Nephron (organoid): ENCODE data around the gene ZNF837.
"Not testable (repeated sequence)": the region's sequence is repeated elsewhere in the genome, so short reads cannot be mapped to it uniquely, and the experiment has no call there.

ENCODE experiments used
- H3K27ac Mint-ChIP-seq, 3 experiments: 2 replicates each; pipeline ENCODE4 v1.8.0; 2020; ENCODE audit warnings: mixed read lengths in 3 of 3, mild to moderate bottlenecking in 2 of 3, moderate library complexity in 1 of 3
- H3K27me3 Mint-ChIP-seq: 2 replicates; pipeline ENCODE4 v1.8.0; 2021; ENCODE audit warnings: low read depth, mild to moderate bottlenecking, moderate library complexity, mixed read lengths
- H3K36me3 Mint-ChIP-seq: 2 replicates; pipeline ENCODE4 v1.8.0; 2020; ENCODE audit warnings: low read depth, mixed read lengths
- H3K4me1 Mint-ChIP-seq: 2 replicates; pipeline ENCODE4 v1.8.0; 2020; ENCODE audit warnings: mixed read lengths
- H3K4me3 Mint-ChIP-seq, 3 experiments: 2 replicates each; pipeline ENCODE4 v1.8.0; 2020; ENCODE audit warnings: mild to moderate bottlenecking in 3 of 3, mixed read lengths in 3 of 3, moderate library complexity in 2 of 3
- H3K9me3 Mint-ChIP-seq: 2 replicates; pipeline ENCODE4 v1.8.0; 2020; ENCODE audit warnings: mixed read lengths
- TF ChIP-seq, protein P1 (sequence below), 3 experiments: fragments of 200-600 bp; sonication (generic); IDR thresholded peaks; one replicate each; pipeline ENCODE4 v1.5.0; 2021; ENCODE audit warnings: antibody characterized with exemption in 3 of 3; ENCODE audit not compliant: unreplicated experiment in 3 of 3

ZNF837 gene

DNA sequence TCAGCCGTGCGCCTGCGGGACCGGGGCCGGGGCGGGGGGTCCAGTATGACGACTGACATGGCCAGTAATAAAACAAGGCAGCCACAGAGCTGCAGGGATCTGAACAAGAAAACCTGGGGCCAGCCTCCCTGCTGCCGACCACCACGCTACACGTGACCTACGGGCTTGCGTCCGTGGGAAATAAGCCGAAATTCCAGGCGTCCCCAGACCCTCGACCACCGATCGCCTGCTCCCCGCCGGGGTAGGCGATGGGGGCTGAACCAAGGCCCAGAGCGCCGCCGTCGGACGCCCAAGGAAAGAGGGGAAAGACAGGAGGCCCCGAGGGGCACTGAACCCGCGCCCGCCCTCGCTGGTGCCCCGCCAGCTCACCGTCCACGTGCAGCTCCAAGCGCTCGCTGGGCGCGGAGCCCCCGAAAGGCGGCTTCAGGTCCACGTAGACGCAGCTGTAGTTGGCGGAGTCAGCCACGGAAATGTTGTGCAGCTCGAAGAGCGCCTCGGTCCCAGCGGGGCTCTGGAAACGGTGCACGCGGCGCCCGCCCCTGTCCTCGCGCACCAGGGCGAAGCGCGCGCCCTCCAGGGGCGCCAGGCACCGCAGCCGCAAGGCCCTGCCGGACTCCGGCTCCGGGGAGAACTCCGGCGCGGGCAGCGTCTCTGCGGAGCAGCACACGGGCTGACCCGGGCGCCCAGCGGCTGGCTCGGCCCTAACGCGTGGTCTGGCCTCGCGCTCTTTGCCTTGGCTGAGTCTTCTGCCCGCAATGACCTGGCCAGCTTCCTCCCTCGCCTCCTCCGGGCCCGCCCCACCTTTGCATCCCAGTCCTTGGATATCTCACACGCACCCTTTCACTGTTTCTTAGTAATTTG lies 30.6 kb downstream of the ZNF837 start:
- TF ChIP-seq, protein P1, sequence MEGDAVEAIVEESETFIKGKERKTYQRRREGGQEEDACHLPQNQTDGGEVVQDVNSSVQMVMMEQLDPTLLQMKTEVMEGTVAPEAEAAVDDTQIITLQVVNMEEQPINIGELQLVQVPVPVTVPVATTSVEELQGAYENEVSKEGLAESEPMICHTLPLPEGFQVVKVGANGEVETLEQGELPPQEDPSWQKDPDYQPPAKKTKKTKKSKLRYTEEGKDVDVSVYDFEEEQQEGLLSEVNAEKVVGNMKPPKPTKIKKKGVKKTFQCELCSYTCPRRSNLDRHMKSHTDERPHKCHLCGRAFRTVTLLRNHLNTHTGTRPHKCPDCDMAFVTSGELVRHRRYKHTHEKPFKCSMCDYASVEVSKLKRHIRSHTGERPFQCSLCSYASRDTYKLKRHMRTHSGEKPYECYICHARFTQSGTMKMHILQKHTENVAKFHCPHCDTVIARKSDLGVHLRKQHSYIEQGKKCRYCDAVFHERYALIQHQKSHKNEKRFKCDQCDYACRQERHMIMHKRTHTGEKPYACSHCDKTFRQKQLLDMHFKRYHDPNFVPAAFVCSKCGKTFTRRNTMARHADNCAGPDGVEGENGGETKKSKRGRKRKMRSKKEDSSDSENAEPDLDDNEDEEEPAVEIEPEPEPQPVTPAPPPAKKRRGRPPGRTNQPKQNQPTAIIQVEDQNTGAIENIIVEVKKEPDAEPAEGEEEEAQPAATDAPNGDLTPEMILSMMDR (IDR thresholded peaks at IDR 0.05; ENCODE audit: unreplicated experiment in 3 of 3) = no peak
- no peak overlapping the region for H3K27ac Mint-ChIP-seq
- no peaks in the 10 kb centered on the region for H3K9me3 Mint-ChIP-seq
- H3K27me3 Mint-ChIP-seq = no peaks in the 10 kb centered on the region
- peaks cover 5% of the 10 kb centered on the region for H3K36me3 Mint-ChIP-seq
- peaks cover 11% of the 10 kb centered on the region for H3K4me1 Mint-ChIP-seq
- H3K4me3 Mint-ChIP-seq = peak overlapping the region in 2 of 3 experiments; percentile 9 to 34

DNA sequence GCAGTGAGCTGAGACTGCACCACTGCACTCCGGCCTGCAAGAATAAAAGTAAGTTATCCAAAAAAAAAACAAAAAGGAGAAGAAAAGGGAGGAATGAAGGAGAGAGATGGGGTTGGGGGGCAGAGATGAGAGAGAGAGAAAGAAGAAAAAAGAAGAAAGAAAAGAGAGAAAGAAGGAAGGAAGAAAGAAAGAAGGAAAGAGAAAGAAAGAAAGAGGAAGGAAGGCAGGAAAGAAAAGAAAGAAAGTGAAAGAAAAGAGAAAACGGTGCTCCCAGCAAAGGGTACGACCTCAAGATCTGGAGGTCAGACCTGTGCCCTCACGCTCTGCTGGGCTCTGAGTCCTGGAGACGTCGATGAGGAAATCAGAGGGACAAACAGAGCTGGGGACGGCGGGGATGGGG lies 31.2 kb downstream of the ZNF837 start:
- no peaks in the 10 kb centered on the region for H3K27me3 Mint-ChIP-seq
- peaks cover 4% of the 10 kb centered on the region for H3K36me3 Mint-ChIP-seq
- peaks cover 11% of the 10 kb centered on the region for H3K4me1 Mint-ChIP-seq
- peak overlapping the region in 2 of 3 experiments; percentile 36 to 37 for H3K4me3 Mint-ChIP-seq
- no peak overlapping the region for H3K27ac Mint-ChIP-seq
- H3K9me3 Mint-ChIP-seq = no peaks in the 10 kb centered on the region
- TF ChIP-seq, protein P1 (IDR thresholded peaks at IDR 0.05; ENCODE audit: unreplicated experiment in 3 of 3) = no peak

DNA sequence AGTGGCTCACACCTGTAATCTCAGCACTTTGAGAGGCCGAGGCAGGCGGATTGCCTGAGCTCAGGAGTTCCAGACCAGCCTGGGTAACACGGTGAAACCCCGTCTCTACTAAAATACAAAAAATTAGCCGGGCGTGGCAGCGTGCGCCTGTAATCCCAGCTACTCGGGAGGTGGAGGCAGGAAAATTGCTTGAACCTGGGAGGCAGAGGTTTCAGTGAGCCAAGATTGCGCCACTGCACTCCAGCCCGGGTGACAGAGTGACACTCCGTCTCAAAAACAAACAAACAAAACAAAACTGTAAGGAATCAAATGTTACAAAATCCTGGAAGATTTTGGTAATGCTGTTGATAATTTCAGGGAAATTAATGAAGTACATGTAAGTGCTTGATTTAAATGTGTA lies 32.8 kb downstream of the ZNF837 start:
- H3K27me3 Mint-ChIP-seq, H3K9me3 Mint-ChIP-seq, H3K36me3 Mint-ChIP-seq: not testable (repeated sequence)
- H3K4me1 Mint-ChIP-seq = peaks cover 11% of the 10 kb centered on the region
- H3K27ac Mint-ChIP-seq = peak overlapping the region in 1 of 3 experiments; percentile 73
- peak overlapping the region; percentile 95 to 97 (median 97) for H3K4me3 Mint-ChIP-seq

DNA sequence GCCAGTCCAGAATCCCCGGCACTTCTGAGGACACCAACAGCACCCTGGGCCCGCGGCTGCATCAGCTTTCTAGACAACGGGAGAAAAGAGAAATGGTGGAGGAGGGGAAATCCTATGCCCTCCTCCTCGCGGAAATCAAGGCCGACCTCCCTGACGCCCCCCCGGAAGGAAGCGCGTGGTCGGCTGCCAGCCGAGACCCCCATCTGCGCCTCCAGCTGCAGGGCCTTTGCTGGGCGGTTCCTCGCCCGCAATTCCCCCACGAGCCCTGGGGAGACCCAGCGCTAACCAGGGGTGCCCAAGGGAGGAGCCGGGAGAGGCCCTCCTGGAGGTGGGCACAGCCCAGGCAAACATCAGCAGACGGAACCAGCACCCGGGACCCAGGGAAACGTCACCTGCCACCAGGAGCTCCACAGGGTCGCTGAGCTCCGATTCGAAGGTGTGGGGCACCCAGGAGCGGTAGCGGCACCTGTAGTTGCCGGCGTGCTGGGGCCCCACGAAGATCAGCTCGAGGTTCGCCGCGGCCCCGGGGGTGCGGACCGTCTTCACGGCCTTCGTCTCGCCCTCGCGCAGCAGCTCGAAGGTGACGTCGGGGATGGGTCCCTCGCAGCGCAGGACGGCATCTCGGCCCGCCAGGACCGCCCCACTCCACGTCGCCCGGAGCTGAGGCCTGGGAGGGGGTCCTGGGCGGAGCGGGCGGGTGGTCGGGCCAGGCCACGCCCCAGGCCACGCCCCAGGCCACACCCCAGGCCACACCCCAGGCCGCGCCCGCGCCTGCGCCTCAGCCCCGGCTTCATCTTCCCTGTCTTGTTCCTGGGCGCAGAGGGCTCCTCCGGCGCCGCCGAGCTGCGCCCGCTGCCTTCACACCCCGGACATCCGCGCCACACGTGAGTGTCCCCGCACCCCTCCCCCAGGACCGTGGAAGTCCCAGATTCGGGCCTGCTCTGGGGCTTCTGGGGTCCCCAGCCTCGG lies 33.6 kb downstream of the ZNF837 start:
- TF ChIP-seq, protein P1 (IDR thresholded peaks at IDR 0.05; ENCODE audit: unreplicated experiment in 3 of 3) = no peak
- Mint-ChIP-seq H3K9me3 (no peaks in the 10 kb centered on the region), H3K4me1 (peaks cover 11% of the 10 kb centered on the region), H3K27me3 (no peaks in the 10 kb centered on the region), H3K4me3 (peak overlapping the region; percentile 95 to 97 (median 97)), H3K27ac (peak overlapping the region in 2 of 3 experiments; percentile 45 to 75), H3K36me3 (peaks cover 8% of the 10 kb centered on the region)

DNA sequence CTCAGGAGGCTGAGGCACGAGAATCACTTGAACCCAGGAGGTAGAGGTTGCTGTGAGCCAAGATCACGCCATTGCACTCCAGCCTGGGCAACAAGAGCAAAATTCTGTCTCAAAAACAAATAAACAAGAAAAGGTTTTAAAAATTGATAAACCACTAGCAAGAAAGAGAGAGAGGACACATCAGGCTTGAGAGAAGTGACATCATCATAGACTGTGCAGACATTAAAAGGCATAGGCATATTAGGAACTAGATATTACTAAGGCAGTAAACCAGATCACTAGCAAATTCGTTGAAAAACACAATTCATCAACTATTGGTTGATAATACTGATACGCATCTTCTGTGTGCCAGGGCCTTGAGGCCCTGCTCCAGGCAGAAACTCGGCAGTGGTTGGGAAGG lies 35.3 kb downstream of the ZNF837 start:
- Mint-ChIP-seq H3K27ac (peak overlapping the region in 1 of 3 experiments; percentile 15), H3K27me3 (no peaks in the 10 kb centered on the region), H3K36me3 (peaks cover 22% of the 10 kb centered on the region), H3K4me3 (peak overlapping the region; percentile 92 to 97 (median 97)), H3K9me3 (no peaks in the 10 kb centered on the region), H3K4me1 (peaks cover 11% of the 10 kb centered on the region)
- TF ChIP-seq, protein P1 (IDR thresholded peaks at IDR 0.05; ENCODE audit: unreplicated experiment in 3 of 3) = no peak
